ENCODE data around the gene RHOG. TPM values are rescaled to one million over a fixed set of nuclear protein-coding genes. Genes with fewer than 3 reads are reported as not detected.

Gene RHOG
- total and polyA plus RNA-seq, 5 donors from 2014 or later: 173 to 276 (median 234) TPM

- H3K27ac ChIP-seq (ENCODE audit: insufficient read depth, low read length, poor library complexity, severe bottlenecking): peak overlapping the region; percentile 65
- Mint-ChIP-seq H3K27ac (peak overlapping the region; percentile 92 to 99 (median 95)), H3K9me3 (peaks cover 0 to 1% (median 0%) of the 10 kb centered on the region in 7 donors), H3K4me1 (peaks cover 42 to 91% (median 69%) of the 10 kb centered on the region in 4 donors), H3K36me3 (peaks cover 46% of the 10 kb centered on the region), H3K4me3 (peak overlapping the region; percentile 73 to 97 (median 96)), H3K27me3 (no peaks in the 10 kb centered on the region)
- ATAC-seq (ENCODE audit: low read depth in 2 of 2) (no peak), DNase-seq (no peak)
- H3K4me3 ChIP-seq (ENCODE audit: low read depth, low read length): peak overlapping the region; percentile 98
- H3K27me3 ChIP-seq (ENCODE audit: control insufficient read depth, insufficient read depth, low read length): no peaks in the 10 kb centered on the region
- peaks cover 42% of the 10 kb centered on the region for H3K36me3 ChIP-seq (ENCODE audit: control insufficient read depth, insufficient read depth, low read length)
- no peaks in the 10 kb centered on the region for H3K9me3 ChIP-seq (ENCODE audit: control insufficient read depth in 2 of 2, low read length in 2 of 2)
- peaks cover 80% of the 10 kb centered on the region for H3K4me1 ChIP-seq (ENCODE audit: control insufficient read depth, insufficient read depth, low read length, poor library complexity, severe bottlenecking)
Measured at GRCh38 chr11:3833449-3833848, 7.3 kb downstream of the RHOG start.

GRCh38 chr11:3832816-3833215, 7.9 kb downstream of the RHOG start:
- peak overlapping the region; percentile 12 to 96 (median 86) for H3K4me3 Mint-ChIP-seq
- peaks cover 37 to 90% (median 69%) of the 10 kb centered on the region in 4 donors for H3K4me1 Mint-ChIP-seq
- H3K27me3 Mint-ChIP-seq: no peaks in the 10 kb centered on the region
- H3K9me3 Mint-ChIP-seq: peaks cover 0 to 1% (median 0%) of the 10 kb centered on the region in 7 donors
- Histone ChIP-seq H3K9me3 (ENCODE audit: control insufficient read depth in 2 of 2, low read length in 2 of 2) (no peaks in the 10 kb centered on the region), H3K27ac (ENCODE audit: insufficient read depth, low read length, poor library complexity, severe bottlenecking) (peak overlapping the region; percentile 65), H3K4me1 (ENCODE audit: control insufficient read depth, insufficient read depth, low read length, poor library complexity, severe bottlenecking) (peaks cover 73% of the 10 kb centered on the region), H3K4me3 (ENCODE audit: low read depth, low read length) (peak overlapping the region; percentile 98), H3K27me3 (ENCODE audit: control insufficient read depth, insufficient read depth, low read length) (no peaks in the 10 kb centered on the region), H3K36me3 (ENCODE audit: control insufficient read depth, insufficient read depth, low read length) (peaks cover 45% of the 10 kb centered on the region)
- DNase-seq (no peak), ATAC-seq (ENCODE audit: low read depth in 2 of 2) (no peak)
- H3K27ac Mint-ChIP-seq: peak overlapping the region; percentile 92 to 99 (median 95)
- H3K36me3 Mint-ChIP-seq: peaks cover 42% of the 10 kb centered on the region

- H3K27me3 ChIP-seq (ENCODE audit: control insufficient read depth, insufficient read depth, low read length): no peaks in the 10 kb centered on the region
- Mint-ChIP-seq H3K4me3 (peak overlapping the region; percentile 17 to 96 (median 78)), H3K9me3 (peaks cover 0 to 1% (median 0%) of the 10 kb centered on the region in 7 donors), H3K36me3 (peaks cover 51% of the 10 kb centered on the region), H3K4me1 (peaks cover 33 to 91% (median 67%) of the 10 kb centered on the region in 4 donors), H3K27ac (peak overlapping the region; percentile 86 to 99 (median 93)), H3K27me3 (no peaks in the 10 kb centered on the region)
- peaks cover 57% of the 10 kb centered on the region for H3K36me3 ChIP-seq (ENCODE audit: control insufficient read depth, insufficient read depth, low read length)
- DNase-seq: no peak
- H3K4me3 ChIP-seq (ENCODE audit: low read depth, low read length): peak overlapping the region; percentile 98
- no peaks in the 10 kb centered on the region for H3K9me3 ChIP-seq (ENCODE audit: control insufficient read depth in 2 of 2, low read length in 2 of 2)
- peak; percentile 32 to 46 for ATAC-seq (ENCODE audit: low read depth in 2 of 2)
- H3K4me1 ChIP-seq (ENCODE audit: control insufficient read depth, insufficient read depth, low read length, poor library complexity, severe bottlenecking): peaks cover 61% of the 10 kb centered on the region
- H3K27ac ChIP-seq (ENCODE audit: insufficient read depth, low read length, poor library complexity, severe bottlenecking): peak overlapping the region; percentile 65
Measured at GRCh38 chr11:3831378-3832239, 9.2 kb downstream of the RHOG start.

- H3K27ac Mint-ChIP-seq: peak overlapping the region; percentile 89 to 99 (median 93)
- DNase-seq: no peak
- peaks cover 0 to 1% (median 0%) of the 10 kb centered on the region in 7 donors for H3K9me3 Mint-ChIP-seq
- peaks cover 59% of the 10 kb centered on the region for H3K36me3 Mint-ChIP-seq
- no peak for ATAC-seq (ENCODE audit: low read depth in 2 of 2)
- Histone ChIP-seq H3K36me3 (ENCODE audit: control insufficient read depth, insufficient read depth, low read length) (peaks cover 65% of the 10 kb centered on the region), H3K4me3 (ENCODE audit: low read depth, low read length) (no peak overlapping the region), H3K4me1 (ENCODE audit: control insufficient read depth, insufficient read depth, low read length, poor library complexity, severe bottlenecking) (peaks cover 53% of the 10 kb centered on the region), H3K9me3 (ENCODE audit: control insufficient read depth in 2 of 2, low read length in 2 of 2) (no peaks in the 10 kb centered on the region), H3K27ac (ENCODE audit: insufficient read depth, low read length, poor library complexity, severe bottlenecking) (peak overlapping the region; percentile 65), H3K27me3 (ENCODE audit: control insufficient read depth, insufficient read depth, low read length) (no peaks in the 10 kb centered on the region)
- H3K27me3 Mint-ChIP-seq: no peaks in the 10 kb centered on the region
- peak overlapping the region in 3 of 4 donors; percentile 71 to 96 (median 80) for H3K4me3 Mint-ChIP-seq
- H3K4me1 Mint-ChIP-seq: peaks cover 33 to 91% (median 72%) of the 10 kb centered on the region in 4 donors
Measured at GRCh38 chr11:3830730-3831129, 10.0 kb downstream of the RHOG start.

- ATAC-seq (ENCODE audit: low read depth in 2 of 2): no peak
- Mint-ChIP-seq H3K4me1 (peaks cover 27 to 91% (median 70%) of the 10 kb centered on the region in 4 donors), H3K36me3 (peaks cover 54% of the 10 kb centered on the region), H3K9me3 (no peaks in the 10 kb centered on the region), H3K27me3 (no peaks in the 10 kb centered on the region), H3K4me3 (peak overlapping the region in 1 of 4 donors; percentile 96), H3K27ac (peak overlapping the region; percentile 89 to 99 (median 93))
- H3K27me3 ChIP-seq (ENCODE audit: control insufficient read depth, insufficient read depth, low read length): no peaks in the 10 kb centered on the region
- DNase-seq: no peak
- H3K9me3 ChIP-seq (ENCODE audit: control insufficient read depth in 2 of 2, low read length in 2 of 2): no peaks in the 10 kb centered on the region
- peaks cover 53% of the 10 kb centered on the region for H3K4me1 ChIP-seq (ENCODE audit: control insufficient read depth, insufficient read depth, low read length, poor library complexity, severe bottlenecking)
- H3K27ac ChIP-seq (ENCODE audit: insufficient read depth, low read length, poor library complexity, severe bottlenecking): peak overlapping the region; percentile 65
- H3K4me3 ChIP-seq (ENCODE audit: low read depth, low read length): no peak overlapping the region
- H3K36me3 ChIP-seq (ENCODE audit: control insufficient read depth, insufficient read depth, low read length): peaks cover 68% of the 10 kb centered on the region
Measured at GRCh38 chr11:3830088-3830487, 10.7 kb downstream of the RHOG start.

GRCh38 chr11:3827434-3828186, 13.1 kb downstream of the RHOG start:
- Mint-ChIP-seq H3K36me3 (peaks cover 36% of the 10 kb centered on the region), H3K27ac (peak overlapping the region in 1 of 3 donors; percentile 15), H3K4me3 (no peak overlapping the region), H3K9me3 (no peaks in the 10 kb centered on the region), H3K4me1 (peaks cover 14 to 83% (median 57%) of the 10 kb centered on the region in 4 donors), H3K27me3 (no peaks in the 10 kb centered on the region)
- no peak for DNase-seq
- no peaks in the 10 kb centered on the region for H3K27me3 ChIP-seq (ENCODE audit: control insufficient read depth, insufficient read depth, low read length)
- no peak overlapping the region for H3K4me3 ChIP-seq (ENCODE audit: low read depth, low read length)
- ATAC-seq (ENCODE audit: low read depth in 2 of 2): no peak
- no peaks in the 10 kb centered on the region for H3K9me3 ChIP-seq (ENCODE audit: control insufficient read depth in 2 of 2, low read length in 2 of 2)
- peaks cover 34% of the 10 kb centered on the region for H3K4me1 ChIP-seq (ENCODE audit: control insufficient read depth, insufficient read depth, low read length, poor library complexity, severe bottlenecking)
- peaks cover 62% of the 10 kb centered on the region for H3K36me3 ChIP-seq (ENCODE audit: control insufficient read depth, insufficient read depth, low read length)
- no peak overlapping the region for H3K27ac ChIP-seq (ENCODE audit: insufficient read depth, low read length, poor library complexity, severe bottlenecking)

- H3K27ac ChIP-seq (ENCODE audit: insufficient read depth, low read length, poor library complexity, severe bottlenecking): peak overlapping the region; percentile 66
- ATAC-seq (ENCODE audit: low read depth in 2 of 2): no peak
- no peak overlapping the region for H3K4me3 ChIP-seq (ENCODE audit: low read depth, low read length)
- H3K9me3 ChIP-seq (ENCODE audit: control insufficient read depth in 2 of 2, low read length in 2 of 2): no peaks in the 10 kb centered on the region
- Mint-ChIP-seq H3K27me3 (no peaks in the 10 kb centered on the region), H3K9me3 (no peaks in the 10 kb centered on the region), H3K4me1 (peaks cover 10 to 75% (median 48%) of the 10 kb centered on the region in 4 donors), H3K36me3 (peaks cover 33% of the 10 kb centered on the region), H3K4me3 (no peak overlapping the region), H3K27ac (peak overlapping the region in 2 of 3 donors; percentile 72 to 91)
- H3K27me3 ChIP-seq (ENCODE audit: control insufficient read depth, insufficient read depth, low read length): no peaks in the 10 kb centered on the region
- peaks cover 25% of the 10 kb centered on the region for H3K4me1 ChIP-seq (ENCODE audit: control insufficient read depth, insufficient read depth, low read length, poor library complexity, severe bottlenecking)
- H3K36me3 ChIP-seq (ENCODE audit: control insufficient read depth, insufficient read depth, low read length): peaks cover 59% of the 10 kb centered on the region
- DNase-seq: no peak
Measured at GRCh38 chr11:3826721-3827120, 14.0 kb downstream of the RHOG start.
